ENCODE measurements around the gene GSTM1.

GSTM1 gene

GRCh38 chr1:109716570-109717090, 29.0 kb downstream of the GSTM1 start:
- no peak overlapping the region for H3K9ac ChIP-seq (ENCODE audit: low read length)
- no peak overlapping the region for H3K4me2 ChIP-seq (ENCODE audit: low read length)
- H3K9me3 ChIP-seq (ENCODE audit: insufficient read depth, low read length): no peaks in the 10 kb centered on the region
- no peak for TF ChIP-seq EZH2phosphoT487 (IDR thresholded peaks at IDR 0.05; ENCODE audit: low read depth)
- no peak for TF ChIP-seq CTCF (IDR thresholded peaks at IDR 0.05; ENCODE audit: low read depth, low read length)
- no peaks in the 10 kb centered on the region for H3K36me3 ChIP-seq (replicated peaks; ENCODE audit: low read depth, low read length)
- no peaks in the 10 kb centered on the region for H3K27me3 ChIP-seq (ENCODE audit: low read depth, low read length)
- no peak overlapping the region for H2AFZ ChIP-seq (ENCODE audit: low read depth, low read length)
- H3K4me3 ChIP-seq (ENCODE audit: low read length): no peak overlapping the region
- no peaks in the 10 kb centered on the region for H4K20me1 ChIP-seq (ENCODE audit: insufficient read depth, low read length)
- H3K79me2 ChIP-seq (ENCODE audit: low read length): no peaks in the 10 kb centered on the region
- H3K4me1 ChIP-seq (ENCODE audit: low read length): peaks cover 24% of the 10 kb centered on the region
- H3K27ac ChIP-seq (ENCODE audit: low read length): no peak overlapping the region

- no peaks in the 10 kb centered on the region for H3K79me2 ChIP-seq (ENCODE audit: low read length)
- H3K9me3 ChIP-seq (ENCODE audit: insufficient read depth, low read length): no peaks in the 10 kb centered on the region
- H4K20me1 ChIP-seq (ENCODE audit: insufficient read depth, low read length): no peaks in the 10 kb centered on the region
- no peaks in the 10 kb centered on the region for H3K36me3 ChIP-seq (replicated peaks; ENCODE audit: low read depth, low read length)
- TF ChIP-seq EZH2phosphoT487 (IDR thresholded peaks at IDR 0.05; ENCODE audit: low read depth) (no peak), CTCF (IDR thresholded peaks at IDR 0.05; ENCODE audit: low read depth, low read length) (no peak)
- no peak overlapping the region for H3K4me3 ChIP-seq (ENCODE audit: low read length)
- peaks cover 24% of the 10 kb centered on the region for H3K4me1 ChIP-seq (ENCODE audit: low read length)
- no peak overlapping the region for H3K9ac ChIP-seq (ENCODE audit: low read length)
- no peak overlapping the region for H2AFZ ChIP-seq (ENCODE audit: low read depth, low read length)
- no peak overlapping the region for H3K27ac ChIP-seq (ENCODE audit: low read length)
- H3K4me2 ChIP-seq (ENCODE audit: low read length): no peak overlapping the region
- H3K27me3 ChIP-seq (ENCODE audit: low read depth, low read length): no peaks in the 10 kb centered on the region
These were observed 30.1 kb downstream of the GSTM1 start for GRCh38 chr1:109717729-109718128.

GRCh38 chr1:109718495-109718894, 30.9 kb downstream of the GSTM1 start:
- Histone ChIP-seq H2AFZ (ENCODE audit: low read depth, low read length) (no peak overlapping the region), H4K20me1 (ENCODE audit: insufficient read depth, low read length) (no peaks in the 10 kb centered on the region), H3K4me1 (ENCODE audit: low read length) (peaks cover 24% of the 10 kb centered on the region), H3K9ac (ENCODE audit: low read length) (no peak overlapping the region), H3K4me2 (ENCODE audit: low read length) (peak overlapping the region; percentile 20; the same call in 1 of the 2 replicates), H3K27ac (ENCODE audit: low read length) (no peak overlapping the region), H3K36me3 (replicated peaks; ENCODE audit: low read depth, low read length) (no peaks in the 10 kb centered on the region), H3K79me2 (ENCODE audit: low read length) (no peaks in the 10 kb centered on the region), H3K4me3 (ENCODE audit: low read length) (no peak overlapping the region), H3K9me3 (ENCODE audit: insufficient read depth, low read length) (no peaks in the 10 kb centered on the region), H3K27me3 (ENCODE audit: low read depth, low read length) (no peaks in the 10 kb centered on the region)
- TF ChIP-seq CTCF (IDR thresholded peaks at IDR 0.05; ENCODE audit: low read depth, low read length) (peak; percentile 33; the same call in 1 of the 2 replicates), EZH2phosphoT487 (IDR thresholded peaks at IDR 0.05; ENCODE audit: low read depth) (no peak)

- TF ChIP-seq CTCF (IDR thresholded peaks at IDR 0.05; ENCODE audit: low read depth, low read length) (no peak), EZH2phosphoT487 (IDR thresholded peaks at IDR 0.05; ENCODE audit: low read depth) (no peak)
- H3K9ac ChIP-seq (ENCODE audit: low read length): no peak overlapping the region
- 0 out of 2 replicates have a peak overlapping the region, but pooled peaks have one; percentile 18 for H3K4me3 ChIP-seq (ENCODE audit: low read length)
- H3K36me3 ChIP-seq (replicated peaks; ENCODE audit: low read depth, low read length): no peaks in the 10 kb centered on the region
- H3K4me1 ChIP-seq (ENCODE audit: low read length): peaks cover 24% of the 10 kb centered on the region
- H3K4me2 ChIP-seq (ENCODE audit: low read length): peak overlapping the region; percentile 52
- no peaks in the 10 kb centered on the region for H3K9me3 ChIP-seq (ENCODE audit: insufficient read depth, low read length)
- no peaks in the 10 kb centered on the region for H3K27me3 ChIP-seq (ENCODE audit: low read depth, low read length)
- H3K27ac ChIP-seq (ENCODE audit: low read length): no peak overlapping the region
- H2AFZ ChIP-seq (ENCODE audit: low read depth, low read length): 0 out of 2 replicates have a peak overlapping the region, but pooled peaks have one; percentile 33
- H4K20me1 ChIP-seq (ENCODE audit: insufficient read depth, low read length): no peaks in the 10 kb centered on the region
- no peaks in the 10 kb centered on the region for H3K79me2 ChIP-seq (ENCODE audit: low read length)
These were observed 31.8 kb downstream of the GSTM1 start for GRCh38 chr1:109719337-109719837.

Data from OCI-LY3 (cell line).